K562 (cell line): ENCODE data around the gene HPCAL1.

Experiments used
- E2F6 ChIP-seq, 2 experiments: IDR thresholded peaks; 2 replicates each; pipeline ENCODE4 v1.6.1; 2011; ENCODE audit warnings: borderline replicate concordance in 1 of 2, control low read depth in 1 of 2, low read depth in 1 of 2, low read length in 1 of 2, mild to moderate bottlenecking in 1 of 2, mixed read lengths in 1 of 2, moderate library complexity in 1 of 2; ENCODE audit not compliant: insufficient read depth in 1 of 2, insufficient read length in 1 of 2, poor library complexity in 1 of 2, severe bottlenecking in 1 of 2; ENCODE audit errors: extremely low read depth in 1 of 2
- GABPB1 ChIP-seq: sonication (generic); formaldehyde crosslinking; IDR thresholded peaks from 2 replicates; pipeline ENCODE4 v1.8.0; 2022; ENCODE audit warnings: mild to moderate bottlenecking, missing genetic modification reagents
- HNRNPL ChIP-seq: fragments of 200-400 bp; formaldehyde crosslinking; IDR thresholded peaks from 2 replicates; pipeline ENCODE4 v1.6.1; 2017; ENCODE audit warnings: low read depth, mild to moderate bottlenecking, low read length
- NR1H2 ChIP-seq: sonication (generic); formaldehyde crosslinking; IDR thresholded peaks from 2 replicates; pipeline ENCODE4 v1.4.0; 2020; ENCODE audit warnings: mild to moderate bottlenecking, missing genetic modification reagents
- RFX5 ChIP-seq: IDR thresholded peaks from 2 replicates; pipeline ENCODE4 v1.6.1; 2011; ENCODE audit warnings: low read depth, mild to moderate bottlenecking, improper control_type of control experiment, low read length
- TEAD2 ChIP-seq: fragments of 450-650 bp; IDR thresholded peaks from 2 replicates; pipeline ENCODE4 v1.6.1; 2016; ENCODE audit warnings: missing genetic modification characterization, control low read depth, missing compliant biosample characterization
- TSC22D4 ChIP-seq: fragments of 450-650 bp; IDR thresholded peaks from 2 replicates; pipeline ENCODE4 v1.6.1; 2016; ENCODE audit warnings: missing genetic modification characterization, missing biosample characterization, control low read depth
- ZNF121 ChIP-seq: sonication (generic); formaldehyde crosslinking; conservative IDR thresholded peaks from 2 replicates; pipeline ENCODE4 v1.8.0; 2022; ENCODE audit warnings: missing genetic modification reagents
- ZNF311 ChIP-seq: fragments of 250-450 bp; sonication (Bioruptor Pico); IDR thresholded peaks from 2 replicates; pipeline ENCODE4 v1.4.0; 2020; ENCODE audit warnings: mild to moderate bottlenecking, moderate library complexity
- ZNF41 ChIP-seq: fragments of 250-450 bp; sonication (Bioruptor Pico); conservative IDR thresholded peaks from 2 replicates; pipeline ENCODE4 v1.4.0; 2020; ENCODE audit warnings: mild to moderate bottlenecking
- TF ChIP-seq, protein P1 (sequence below): sonication (generic); formaldehyde crosslinking; IDR thresholded peaks from 2 replicates; pipeline ENCODE4 v1.8.0; 2022; ENCODE audit warnings: mild to moderate bottlenecking, missing genetic modification reagents

DNA sequence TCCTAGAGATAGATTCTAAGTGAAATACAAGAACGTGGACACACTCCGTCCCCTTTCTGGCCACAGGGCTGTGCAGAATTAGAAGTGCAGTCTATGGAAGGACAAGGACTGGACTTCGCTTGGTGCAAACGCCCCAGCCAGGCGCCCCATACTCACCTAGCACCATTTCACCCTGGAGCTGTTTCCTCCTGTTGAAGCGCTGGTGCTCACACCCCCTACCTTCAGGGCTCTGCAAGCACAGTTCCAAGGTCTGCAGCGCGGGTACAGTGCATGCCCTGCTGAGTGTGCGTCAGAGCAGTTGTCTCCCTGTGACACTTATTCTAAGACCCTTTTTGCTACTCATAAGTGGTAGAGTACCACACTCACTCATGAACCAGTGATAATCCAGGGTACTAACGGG, 3.0 kb downstream of the HPCAL1 start:
- TF ChIP-seq HNRNPL (no peak), TEAD2 (tag) (no peak), E2F6 (IDR thresholded peaks at IDR 0.05; ENCODE audit: borderline replicate concordance in 1 of 2, extremely low read depth in 1 of 2, insufficient read depth in 1 of 2, insufficient read length in 1 of 2, low read depth in 1 of 2, low read length in 1 of 2, poor library complexity in 1 of 2, severe bottlenecking in 1 of 2) (no peak), ZNF311 (CRISPR knock-in tag) (no peak), RFX5 (no peak), TSC22D4 (tag) (no peak), ZNF41 (CRISPR knock-in tag) (no peak), NR1H2 (CRISPR knock-in tag) (no peak), GABPB1 (no peak), ZNF121 (no peak)
- TF ChIP-seq, protein P1, sequence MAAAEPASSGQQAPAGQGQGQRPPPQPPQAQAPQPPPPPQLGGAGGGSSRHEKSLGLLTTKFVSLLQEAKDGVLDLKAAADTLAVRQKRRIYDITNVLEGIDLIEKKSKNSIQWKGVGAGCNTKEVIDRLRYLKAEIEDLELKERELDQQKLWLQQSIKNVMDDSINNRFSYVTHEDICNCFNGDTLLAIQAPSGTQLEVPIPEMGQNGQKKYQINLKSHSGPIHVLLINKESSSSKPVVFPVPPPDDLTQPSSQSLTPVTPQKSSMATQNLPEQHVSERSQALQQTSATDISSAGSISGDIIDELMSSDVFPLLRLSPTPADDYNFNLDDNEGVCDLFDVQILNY (CRISPR knock-in tag), result no peak
